ENCODE data around the gene C12orf42.
"Not testable (repeated sequence)": the region's sequence is repeated elsewhere in the genome, so short reads cannot be mapped to it uniquely, and the experiment has no call there.

Gene C12orf42

DNA sequence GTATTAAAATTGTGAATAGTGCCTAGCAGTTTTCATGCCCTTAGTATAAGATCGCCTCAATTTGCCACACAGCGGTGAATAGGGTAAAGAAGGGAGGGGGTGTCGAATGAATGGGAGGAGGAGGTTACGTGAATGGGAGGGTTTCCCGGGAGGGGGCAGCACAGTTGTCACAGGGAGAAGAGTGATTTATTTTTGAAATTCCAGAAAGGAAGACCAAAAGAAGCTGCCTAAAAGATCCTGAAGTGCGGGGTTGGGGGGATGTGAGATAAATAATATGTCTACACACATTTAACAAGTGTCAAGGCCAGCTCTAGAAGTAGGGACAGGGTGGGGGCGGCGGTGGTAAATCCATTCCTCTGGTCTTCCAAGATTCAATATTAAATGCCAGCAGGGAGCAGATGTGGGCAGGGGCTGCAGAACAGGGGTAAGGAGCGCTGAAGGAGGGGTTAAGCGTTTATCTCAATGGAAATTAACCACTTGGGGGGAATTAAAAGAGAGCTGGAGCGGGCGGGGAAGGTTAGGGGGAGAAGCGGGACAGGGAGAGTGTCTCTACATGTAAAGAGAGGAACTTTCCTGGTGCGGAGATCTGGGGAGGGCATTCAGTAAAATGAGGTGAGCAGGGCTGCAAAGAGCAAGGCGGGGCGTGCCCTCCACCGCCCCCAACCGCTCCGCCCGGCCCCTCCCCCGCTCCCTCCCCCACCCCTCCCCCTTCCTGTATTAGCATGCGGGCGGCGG lies 867 bp downstream of the C12orf42 start:
- peak; percentile 40 for DNase-seq

DNA sequence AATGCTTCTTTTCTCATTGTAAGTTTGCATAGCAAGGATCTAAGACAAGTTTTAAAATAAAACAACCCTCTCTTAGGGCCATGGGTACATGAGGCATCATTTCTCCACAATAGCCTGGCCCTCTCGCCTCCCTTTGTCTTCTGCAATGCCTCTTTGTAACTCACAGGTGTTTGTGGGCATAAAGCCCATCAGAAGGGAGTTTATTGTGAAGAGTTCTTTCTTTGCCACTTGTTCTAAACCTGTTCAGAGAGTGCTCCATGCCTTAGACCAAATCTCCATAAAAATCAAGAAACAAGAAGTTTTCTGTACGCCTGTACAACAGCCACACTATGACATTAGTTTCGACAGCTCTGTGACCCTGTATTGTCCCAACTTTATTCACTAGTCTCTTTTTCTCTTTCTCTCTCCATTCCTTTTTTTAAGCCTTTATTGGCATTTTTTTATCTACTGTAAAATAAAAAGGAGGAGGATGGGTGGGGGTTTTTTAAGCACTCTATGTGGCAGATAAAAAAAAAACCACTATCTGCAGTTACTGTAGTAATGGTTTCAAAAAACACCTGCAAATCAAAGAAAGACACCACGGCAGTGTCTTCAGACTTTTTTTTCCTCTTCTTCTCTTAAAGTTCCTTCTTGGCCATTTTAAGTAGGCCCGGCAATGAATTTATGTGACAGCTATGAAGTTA lies 1.6 kb downstream of the C12orf42 start:
- no peak for DNase-seq

DNA sequence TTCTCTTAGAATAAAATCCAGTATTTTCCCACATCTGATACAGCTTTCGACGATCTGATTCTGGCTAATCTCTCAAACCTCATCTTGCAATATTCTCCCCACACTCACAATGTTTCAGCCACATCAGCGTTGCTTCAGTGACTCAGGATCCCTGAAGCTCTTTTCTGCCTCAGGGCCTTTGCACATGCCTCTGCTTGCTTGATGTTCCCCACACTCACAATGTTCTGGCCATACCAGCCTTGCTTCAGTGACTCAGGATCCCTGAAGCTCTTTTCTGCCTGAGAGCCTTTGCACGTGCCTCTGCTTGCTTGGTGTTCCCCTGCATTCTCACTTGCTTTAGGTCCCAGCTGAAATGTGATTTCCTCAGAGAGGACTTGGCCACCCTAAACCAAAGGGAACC lies 2.6 kb downstream of the C12orf42 start:
- no peak for DNase-seq

DNA sequence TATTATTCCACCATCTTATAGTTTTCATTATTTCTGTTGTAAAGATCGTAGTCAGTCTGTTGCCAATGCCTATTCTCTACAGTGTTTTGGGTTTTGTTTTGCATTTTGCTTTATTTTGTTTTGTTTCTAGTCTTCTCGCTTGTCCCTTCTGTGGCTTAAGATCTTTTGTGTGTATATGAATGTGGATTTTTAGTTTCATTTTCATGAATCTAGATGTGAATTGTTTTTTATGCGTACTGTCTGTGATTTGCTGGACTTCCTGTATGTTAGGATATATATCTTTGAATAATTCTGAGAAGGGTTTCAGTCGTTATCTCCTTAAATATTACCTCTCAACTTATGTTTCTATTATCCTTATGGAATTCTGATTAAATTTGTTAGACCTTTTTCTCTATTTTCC lies 13.4 kb downstream of the C12orf42 start:
- no peak for DNase-seq

DNA sequence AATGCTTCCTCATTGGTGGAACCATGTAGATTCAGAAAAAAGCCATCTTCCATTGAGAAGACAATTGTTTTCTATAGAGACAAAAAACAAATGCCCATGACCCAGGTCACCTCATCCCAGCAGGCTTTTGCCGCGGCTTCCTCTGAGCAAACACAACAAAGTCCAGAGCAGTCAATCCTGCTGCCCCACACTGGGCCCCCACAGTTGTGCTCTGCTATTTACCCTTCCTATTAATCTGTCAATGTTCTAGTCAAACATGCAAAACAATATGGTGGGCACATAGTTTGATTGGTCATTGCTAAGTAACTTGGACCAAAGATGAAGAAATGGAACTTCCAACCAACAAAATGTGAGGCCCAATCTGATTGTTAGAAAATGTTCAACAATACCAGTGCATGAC lies 20.7 kb downstream of the C12orf42 start:
- no peak for DNase-seq

DNA sequence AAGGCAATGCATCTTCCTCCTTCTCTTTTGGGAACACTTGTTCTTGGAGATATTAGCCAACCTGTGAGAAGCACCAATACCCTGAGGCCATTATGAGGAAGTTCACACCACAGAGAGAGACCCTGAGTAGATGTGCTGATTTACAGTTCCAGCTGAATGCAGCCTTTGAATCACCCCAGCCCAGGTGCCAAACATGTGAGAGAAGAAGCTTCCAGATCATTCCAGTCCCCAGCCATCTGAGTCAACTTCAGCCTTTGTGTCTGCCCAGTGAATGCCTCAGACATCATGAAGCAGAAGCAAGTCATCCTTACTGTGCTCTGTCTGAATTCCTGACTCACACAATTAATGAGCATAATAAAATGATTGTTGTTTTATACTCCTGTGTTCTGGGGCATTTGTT lies 25.1 kb downstream of the C12orf42 start:
- DNase-seq: no peak

DNA sequence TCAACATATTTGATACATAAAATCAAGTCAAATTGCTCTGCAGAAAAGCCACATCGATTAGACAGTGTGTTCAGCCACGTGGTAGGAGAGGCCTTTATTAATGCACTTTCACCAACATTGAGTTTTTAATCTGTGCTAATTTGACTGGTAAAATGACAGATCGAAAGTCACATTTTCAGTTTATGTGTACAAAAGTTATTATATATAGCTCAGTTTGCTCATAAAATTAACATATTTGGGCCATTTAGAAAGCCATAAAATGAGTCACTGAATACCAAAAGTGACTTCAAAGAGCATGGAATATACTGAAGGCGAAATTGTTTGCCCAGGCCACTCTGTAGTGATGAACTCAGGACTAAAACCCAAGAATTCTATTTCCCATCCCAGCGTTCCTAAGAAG lies 26.0 kb downstream of the C12orf42 start:
- no peak for DNase-seq

DNA sequence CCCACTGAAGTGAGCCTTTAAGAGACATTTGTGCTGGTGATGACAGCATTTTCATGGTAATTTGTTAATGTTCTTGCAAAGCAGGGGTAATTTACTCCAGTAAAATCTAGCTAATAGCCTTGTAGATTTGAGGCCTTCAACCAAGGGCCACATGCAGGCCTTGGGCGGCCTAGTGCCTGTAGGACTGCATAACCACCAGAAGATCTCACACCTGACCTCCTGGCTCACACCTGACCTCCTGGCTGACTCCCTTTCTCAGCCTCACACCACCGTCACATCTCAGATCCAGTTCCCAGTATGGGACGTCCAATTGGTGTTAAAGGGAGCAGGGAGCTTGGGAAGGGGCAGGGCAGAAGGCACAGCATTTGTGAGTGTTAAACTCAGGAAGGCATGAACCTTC lies 26.9 kb downstream of the C12orf42 start:
- DNase-seq: no peak

DNA sequence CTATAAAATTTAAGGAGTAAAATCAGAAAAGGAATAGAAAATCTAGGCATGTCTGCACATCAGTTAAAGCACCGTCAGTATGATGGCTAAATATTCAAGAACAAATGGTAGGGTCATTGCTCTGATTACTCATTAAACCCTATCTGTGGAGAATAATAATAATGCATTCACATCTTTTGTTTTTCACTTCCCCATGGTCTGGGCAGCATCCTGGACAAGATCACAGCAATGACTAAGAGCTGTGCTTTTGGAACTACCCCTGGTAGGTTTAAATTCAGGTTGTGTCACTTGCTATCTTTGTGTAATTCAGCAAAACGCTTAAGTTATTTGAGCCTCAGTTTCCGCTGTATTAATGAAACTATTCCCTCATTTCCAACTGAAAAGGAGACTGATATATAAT lies 33.1 kb downstream of the C12orf42 start:
- no peak for DNase-seq

DNA sequence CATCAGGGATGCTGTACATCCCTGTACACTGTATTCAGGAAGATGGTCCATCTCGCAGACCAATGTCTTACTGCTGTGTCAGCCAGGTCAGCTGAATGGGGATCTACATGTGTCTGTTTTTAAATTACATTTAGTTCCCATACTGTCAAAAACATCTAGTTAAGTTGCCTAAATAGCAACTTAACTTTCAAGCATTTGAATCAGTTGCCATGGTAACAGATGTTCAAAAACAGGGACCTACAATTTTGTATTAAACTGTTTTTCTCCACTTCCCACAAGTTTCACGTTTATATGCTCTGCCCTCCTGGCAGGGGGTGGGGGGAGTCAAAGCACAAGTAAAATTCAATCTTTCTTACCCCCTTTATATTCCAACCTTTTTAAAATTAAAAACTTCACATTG lies 38.3 kb downstream of the C12orf42 start:
- no peak for DNase-seq

DNA sequence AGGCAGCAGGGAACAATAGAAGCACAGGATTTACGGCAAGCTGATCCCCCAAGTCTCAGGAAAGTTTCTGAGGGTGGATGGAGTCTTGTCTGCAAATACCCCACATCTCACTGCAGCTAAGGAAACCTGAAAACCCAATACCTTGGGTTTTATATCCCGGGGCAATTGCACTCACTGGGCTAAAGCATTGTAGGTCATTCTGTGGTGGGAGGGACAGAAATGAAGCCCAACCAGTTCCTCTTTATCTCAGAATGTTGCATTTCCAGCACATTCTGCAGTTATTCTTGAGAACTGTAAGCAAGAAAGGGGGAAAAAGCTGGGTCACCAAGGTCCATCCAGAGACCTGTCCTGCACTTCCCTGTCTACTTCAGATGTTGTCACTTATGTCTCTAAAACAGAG lies 39.8 kb downstream of the C12orf42 start:
- DNase-seq: no peak

DNA sequence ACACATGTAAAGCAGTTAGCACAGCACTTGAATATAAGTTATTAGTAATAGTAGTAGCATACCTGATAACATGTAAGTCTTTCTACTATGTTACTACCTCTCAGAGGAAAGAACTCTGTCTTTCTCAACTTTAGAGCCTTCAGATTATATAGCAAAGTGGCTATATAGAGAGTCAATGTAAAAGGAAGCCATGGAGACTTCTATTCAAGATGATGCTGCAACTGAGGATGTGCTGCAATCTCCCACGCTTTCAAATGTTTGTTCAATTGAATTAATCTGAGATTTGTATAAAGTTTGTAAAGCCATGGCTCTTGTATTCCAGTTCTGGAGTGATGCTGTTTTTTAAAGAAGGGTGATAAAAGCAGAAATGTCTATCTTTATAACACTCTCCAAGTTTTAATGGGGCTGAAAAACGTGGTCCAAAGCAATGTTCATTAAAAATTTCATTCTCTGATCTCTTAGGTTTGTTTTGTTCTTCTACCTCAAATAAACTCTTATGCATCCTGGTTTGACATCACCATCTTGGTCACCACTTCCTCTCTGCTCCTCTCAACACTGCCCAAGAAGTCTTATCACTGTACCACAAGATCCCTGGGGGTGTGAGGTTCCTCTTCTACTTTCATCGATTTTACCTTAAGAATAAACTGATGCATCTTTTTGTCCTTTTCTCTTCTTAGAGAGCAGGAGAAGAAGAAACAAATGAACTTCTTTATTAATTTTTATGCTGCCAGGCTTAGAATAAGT lies 40.6 kb downstream of the C12orf42 start:
- no peak for DNase-seq

DNA sequence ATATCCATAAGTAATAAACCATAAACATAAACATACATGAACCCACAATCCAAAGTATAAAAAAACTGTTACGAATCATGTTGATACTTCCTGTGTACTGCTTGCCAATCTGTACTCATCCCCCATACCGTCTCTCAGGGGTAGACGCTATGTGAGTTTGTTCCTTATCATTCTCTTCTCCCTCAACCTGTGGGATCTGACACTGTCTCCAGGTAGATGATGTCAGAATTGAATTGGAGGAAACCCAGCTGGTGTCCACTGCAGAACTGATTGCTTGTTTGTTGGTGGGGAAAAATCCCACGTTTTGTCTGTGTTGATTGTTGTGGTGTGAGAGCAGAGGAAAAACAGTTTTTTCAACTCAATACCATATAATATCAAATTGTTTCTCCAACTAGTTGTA lies 50.8 kb downstream of the C12orf42 start:
- no peak for DNase-seq

DNA sequence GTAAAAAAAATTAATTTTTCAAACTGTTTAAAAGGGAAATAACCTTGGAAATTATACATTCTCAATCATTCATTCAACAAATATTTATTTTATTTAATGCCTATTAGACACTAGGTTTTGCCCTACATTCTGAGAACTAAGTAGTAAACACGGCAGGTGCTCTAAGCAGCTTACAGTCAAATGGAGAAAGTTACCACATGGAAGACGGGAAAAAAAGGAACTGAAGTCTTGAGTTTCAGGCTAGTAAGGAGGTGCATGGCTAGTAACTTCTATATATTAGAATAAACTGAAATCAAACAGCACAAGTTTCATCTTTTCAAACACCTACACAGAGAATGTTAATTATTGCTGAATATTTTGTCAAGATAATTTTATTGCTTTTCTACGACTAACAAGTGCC lies 52.9 kb downstream of the C12orf42 start:
- no peak for DNase-seq

DNA sequence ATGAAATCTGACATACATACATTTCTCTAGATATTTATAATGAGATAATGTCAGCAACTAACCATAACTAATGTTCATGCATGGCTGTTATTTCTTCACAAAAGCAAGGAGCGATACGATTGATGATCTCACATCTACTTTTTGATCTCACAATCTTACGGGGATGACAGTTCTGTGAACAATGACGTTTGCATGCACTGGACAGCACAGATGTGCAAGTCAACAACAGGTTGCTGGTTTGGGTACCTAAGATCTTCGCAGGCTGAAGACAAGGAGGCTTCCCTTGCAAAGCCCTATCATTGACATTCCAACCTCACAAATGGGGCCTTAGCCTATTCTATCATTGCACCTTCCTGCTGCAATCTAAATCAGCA lies 53.6 kb downstream of the C12orf42 start:
- DNase-seq: no peak

DNA sequence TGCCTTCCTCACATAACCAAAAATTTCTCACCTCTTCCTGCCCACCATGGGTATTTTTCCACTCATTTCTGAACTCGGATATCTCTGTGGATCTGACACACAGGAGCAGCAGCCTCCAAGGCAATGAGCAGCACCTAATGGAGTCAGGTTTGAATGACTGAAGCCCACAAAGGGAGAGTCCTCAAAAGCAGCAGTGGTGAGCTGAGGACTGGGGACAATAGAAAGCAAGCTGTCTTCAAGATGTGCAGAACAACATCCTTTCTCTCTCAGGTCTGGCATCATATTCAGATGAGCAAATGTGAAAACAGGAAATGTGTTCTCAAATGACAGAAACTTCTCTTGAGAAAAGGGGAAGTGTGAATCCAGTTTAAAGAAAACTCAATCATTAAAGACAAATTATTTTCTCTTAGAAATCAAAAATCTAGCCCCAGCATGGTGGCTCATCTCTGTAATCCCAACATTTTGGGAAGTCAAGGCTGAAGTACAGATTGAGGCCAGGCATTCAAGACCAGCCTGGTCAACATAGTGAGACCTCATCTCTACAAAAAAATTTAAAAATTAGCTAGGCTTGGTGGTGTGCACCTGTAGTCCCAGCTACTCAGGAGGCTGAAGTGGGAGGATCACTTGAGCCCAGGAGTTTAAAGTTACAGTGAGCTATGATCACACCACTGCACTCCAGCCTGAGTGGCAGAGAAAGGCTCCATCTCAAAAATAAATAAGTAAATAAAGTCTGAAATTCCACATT lies 54.2 kb downstream of the C12orf42 start:
- no peak for DNase-seq

DNA sequence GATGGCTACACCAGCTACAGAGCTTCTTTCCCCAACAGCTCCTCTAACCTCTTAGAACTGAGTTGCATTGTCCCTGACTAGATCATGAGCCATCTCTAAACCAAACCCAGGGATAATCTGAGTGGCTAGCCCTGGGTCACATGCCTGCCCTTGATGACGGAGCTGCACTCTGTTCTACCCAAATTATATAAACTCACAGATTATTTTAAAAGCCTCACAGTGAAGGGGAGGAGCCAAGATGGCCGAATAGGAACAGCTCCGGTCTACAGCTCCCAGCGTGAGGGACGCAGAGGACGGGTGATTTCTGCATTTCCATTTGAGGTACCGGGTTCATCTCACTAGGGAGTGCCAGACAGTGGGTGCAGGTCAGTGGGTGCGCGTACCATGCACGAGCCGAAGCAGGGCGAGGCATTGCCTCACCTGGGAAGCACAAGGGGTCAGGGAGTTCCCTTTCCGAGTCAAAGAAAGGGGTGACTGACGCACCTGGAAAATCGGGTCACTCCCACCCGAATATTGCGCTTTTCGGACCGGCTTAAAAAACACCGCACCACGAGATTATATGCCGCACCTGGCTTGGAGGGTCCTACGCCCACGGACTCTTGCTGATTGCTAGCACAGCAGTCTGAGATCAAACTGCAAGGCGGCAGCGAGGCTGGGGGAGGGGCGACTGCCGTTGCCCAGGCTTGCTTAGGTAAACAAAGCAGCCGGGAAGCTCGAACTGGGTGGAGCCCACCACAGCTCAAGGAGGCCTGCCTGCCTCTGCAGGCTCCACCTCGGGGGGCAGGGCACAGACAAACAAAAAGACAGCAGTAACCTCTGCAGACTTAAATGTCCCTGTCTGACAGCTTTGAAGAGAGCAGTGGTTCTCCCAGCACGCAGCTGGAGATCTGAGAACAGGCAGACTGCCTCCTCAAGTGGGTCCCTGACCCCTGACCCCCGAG lies 61.3 kb downstream of the C12orf42 start:
- not testable (repeated sequence) for DNase-seq

DNA sequence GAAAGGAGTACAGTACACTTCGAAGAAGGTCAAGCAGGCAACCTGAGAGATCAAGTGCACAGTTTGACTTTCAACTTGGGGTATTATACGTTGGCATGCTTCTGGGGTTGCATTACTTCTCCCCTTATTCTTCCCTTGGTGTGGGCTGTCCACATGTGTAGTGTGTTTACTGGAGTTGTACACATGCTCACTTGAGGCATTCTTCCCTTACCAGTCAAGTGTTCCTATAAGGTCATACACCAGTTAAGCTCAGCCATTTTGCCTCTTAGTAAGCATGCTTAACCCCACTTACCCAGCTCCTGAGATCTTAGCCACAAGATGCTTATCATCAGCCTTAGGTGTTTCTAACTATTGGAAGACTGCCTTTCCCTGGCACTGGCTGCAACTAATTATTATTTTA lies 63.8 kb downstream of the C12orf42 start:
- DNase-seq: no peak

DNA sequence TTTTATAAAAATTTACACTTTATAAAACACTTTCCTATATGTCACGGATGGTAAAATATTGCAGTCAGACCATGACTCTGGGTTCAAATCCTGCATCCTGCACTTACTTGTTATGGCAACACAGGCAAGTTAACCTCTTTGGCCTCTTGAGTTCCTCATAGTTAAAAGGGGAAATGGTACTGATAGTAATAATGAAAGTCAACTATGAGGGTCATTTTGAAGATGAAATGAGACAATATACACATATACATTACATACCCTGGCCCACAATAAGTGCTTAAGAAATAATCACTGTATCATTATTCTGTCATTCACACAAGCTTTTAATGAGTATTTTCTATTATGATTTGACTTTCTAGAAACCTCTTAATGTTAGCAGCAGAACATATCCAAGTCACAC lies 64.4 kb downstream of the C12orf42 start:
- DNase-seq: no peak

DNA sequence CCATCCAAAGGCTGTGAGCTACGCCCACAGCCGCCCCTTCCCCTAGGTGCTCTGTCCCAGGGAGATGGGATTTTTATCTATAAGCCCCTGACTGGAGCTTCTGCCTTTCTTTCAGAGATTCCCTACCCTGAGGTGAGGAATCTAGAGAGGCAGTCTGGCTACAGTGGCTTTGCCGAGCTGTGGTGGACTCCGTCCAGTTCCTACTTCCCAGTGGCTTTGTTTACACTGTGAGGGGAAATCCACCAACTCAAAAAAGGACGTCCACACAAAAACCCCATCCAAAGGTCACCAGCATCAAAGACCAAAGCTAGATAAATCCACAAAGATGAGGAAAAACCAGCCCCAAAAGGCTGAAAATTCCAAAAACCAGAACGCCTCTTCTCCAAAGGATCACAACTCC lies 70.1 kb downstream of the C12orf42 start:
- not testable (repeated sequence) for DNase-seq

DNA sequence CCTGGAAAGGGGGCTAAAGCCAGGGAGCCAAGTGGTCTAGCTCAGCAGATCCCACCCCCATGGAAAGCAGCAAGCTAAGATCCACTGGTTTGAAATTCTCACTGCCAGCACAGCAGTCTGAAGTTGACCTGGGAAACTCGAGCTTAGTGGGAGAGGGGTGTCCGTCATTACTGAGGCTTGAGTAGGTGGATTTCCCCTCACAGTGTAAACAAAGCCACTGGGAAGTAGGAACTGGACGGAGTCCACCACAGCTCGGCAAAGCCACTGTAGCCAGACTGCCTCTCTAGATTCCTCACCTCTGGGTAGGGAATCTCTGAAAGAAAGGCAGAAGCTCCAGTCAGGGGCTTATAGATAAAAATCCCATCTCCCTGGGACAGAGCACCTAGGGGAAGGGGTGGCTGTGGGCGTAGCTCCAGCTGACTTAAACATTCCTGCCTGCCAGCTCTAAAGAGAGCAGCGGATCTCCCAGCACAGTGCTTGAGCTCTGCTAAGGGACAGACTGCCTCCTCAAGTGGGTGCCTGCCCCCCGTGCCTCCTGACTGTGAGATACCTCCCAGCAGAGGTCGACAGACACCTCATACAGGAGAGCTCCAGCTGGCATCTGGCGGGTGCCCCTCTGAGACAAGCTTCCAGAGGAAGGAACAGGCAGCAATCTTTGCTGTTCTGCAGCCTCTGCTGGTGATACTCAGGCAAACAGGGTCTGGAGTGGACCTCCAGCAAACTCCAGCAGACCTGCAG lies 70.8 kb downstream of the C12orf42 start:
- DNase-seq: not testable (repeated sequence)

DNA sequence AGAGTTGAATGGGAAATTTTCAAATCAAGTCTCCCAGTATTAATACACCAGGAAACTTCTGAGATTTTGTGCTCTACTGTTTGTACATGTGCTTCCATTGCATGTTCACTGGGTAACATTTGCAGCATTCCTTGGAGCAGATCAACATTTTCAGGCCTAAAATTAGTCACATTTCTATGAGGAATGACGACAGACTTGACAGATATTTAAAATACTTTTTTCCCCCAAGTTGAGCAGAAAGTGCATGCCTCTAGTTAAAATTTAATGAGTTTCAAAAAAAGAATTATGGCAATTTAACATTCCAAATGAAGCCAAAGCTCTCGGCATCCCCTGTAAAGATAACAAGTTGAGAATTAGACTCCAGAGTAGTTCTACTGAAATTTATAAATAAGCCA lies 72.3 kb downstream of the C12orf42 start:
- no peak for DNase-seq
